Measurements from ENCODE around the gene PILRB. TPM values are rescaled to one million over a fixed set of nuclear protein-coding genes. Genes with fewer than 3 reads are reported as not detected.
"Not testable (repeated sequence)": the region's sequence is repeated elsewhere in the genome, so short reads cannot be mapped to it uniquely, and the experiment has no call there.

Gene PILRB
- total RNA-seq: 12.0 and 36.8 TPM in 2 replicates

- DNase-seq (ENCODE audit: extremely low read depth, low read depth, low spot score): no peak
Observed at GRCh38 chr7:100358027-100358856, at the start of gene PILRB. Gene PILRB, plus strand, starts transcription at chr7:100358117. Its CDS starts 186 bp downstream, at chr7:100358303.

- not testable (repeated sequence) for DNase-seq (ENCODE audit: extremely low read depth, low read depth, low spot score)
Observed at GRCh38 chr7:100318329-100318728, 39.6 kb upstream of the PILRB start.

GRCh38 chr7:100321648-100322047 is 36.3 kb upstream of the PILRB start:
- DNase-seq (ENCODE audit: extremely low read depth, low read depth, low spot score): not testable (repeated sequence)

GRCh38 chr7:100324194-100324593 is 33.7 kb upstream of the PILRB start:
- DNase-seq (ENCODE audit: extremely low read depth, low read depth, low spot score): not testable (repeated sequence)

GRCh38 chr7:100325671-100326070 is 32.2 kb upstream of the PILRB start:
- DNase-seq (ENCODE audit: extremely low read depth, low read depth, low spot score): not testable (repeated sequence)

- DNase-seq (ENCODE audit: extremely low read depth, low read depth, low spot score): not testable (repeated sequence)
Observed at GRCh38 chr7:100326914-100327313, 31.0 kb upstream of the PILRB start.

- peak; percentile 70 for DNase-seq (ENCODE audit: extremely low read depth, low read depth, low spot score)
Observed at GRCh38 chr7:100335566-100336466, 22.1 kb upstream of the PILRB start.

GRCh38 chr7:100338083-100338696 is 19.7 kb upstream of the PILRB start:
- not testable (repeated sequence) for DNase-seq (ENCODE audit: extremely low read depth, low read depth, low spot score)

- DNase-seq (ENCODE audit: extremely low read depth, low read depth, low spot score): not testable (repeated sequence)
Observed at GRCh38 chr7:100341286-100341685, 16.6 kb upstream of the PILRB start.

- DNase-seq (ENCODE audit: extremely low read depth, low read depth, low spot score): no peak
Observed at GRCh38 chr7:100342765-100343164, 15.2 kb upstream of the PILRB start.

GRCh38 chr7:100344124-100344559 is 13.8 kb upstream of the PILRB start:
- not testable (repeated sequence) for DNase-seq (ENCODE audit: extremely low read depth, low read depth, low spot score)

GRCh38 chr7:100344560-100345287 is 13.2 kb upstream of the PILRB start:
- peak; percentile 41 for DNase-seq (ENCODE audit: extremely low read depth, low read depth, low spot score)

GRCh38 chr7:100345288-100345672 is 12.6 kb upstream of the PILRB start:
- DNase-seq (ENCODE audit: extremely low read depth, low read depth, low spot score): not testable (repeated sequence)

- no peak for DNase-seq (ENCODE audit: extremely low read depth, low read depth, low spot score)
Observed at GRCh38 chr7:100346921-100347320, 11.0 kb upstream of the PILRB start.

GRCh38 chr7:100348805-100349204 is 9.1 kb upstream of the PILRB start:
- DNase-seq (ENCODE audit: extremely low read depth, low read depth, low spot score): no peak

- no peak for DNase-seq (ENCODE audit: extremely low read depth, low read depth, low spot score)
Observed at GRCh38 chr7:100349757-100350156, 8.2 kb upstream of the PILRB start.

- no peak for DNase-seq (ENCODE audit: extremely low read depth, low read depth, low spot score)
Observed at GRCh38 chr7:100351657-100352058, 6.3 kb upstream of the PILRB start.

GRCh38 chr7:100352230-100352781 is 5.6 kb upstream of the PILRB start:
- not testable (repeated sequence) for DNase-seq (ENCODE audit: extremely low read depth, low read depth, low spot score)

GRCh38 chr7:100352984-100353684 is 4.8 kb upstream of the PILRB start:
- DNase-seq (ENCODE audit: extremely low read depth, low read depth, low spot score): no peak
